WTC11 (cell line): ENCODE measurements around the gene HNRNPUL2. TPM values are rescaled to one million over a fixed set of nuclear protein-coding genes. Genes with fewer than 3 reads are reported as not detected.
A peak's percentile ranks its signal among the peaks of the same experiment; 100 is the strongest.
"Not testable (repeated sequence)": the region's sequence is repeated elsewhere in the genome, so short reads cannot be mapped to it uniquely, and the experiment has no call there.

Source experiments
- ATAC-seq: fragments of 200-7000 bp; cut with Tn5 transposase; 2 replicates; pipeline ENCODE4 v1.10.0; 2021; ENCODE audit warnings: mild to moderate bottlenecking, moderate library complexity
- CTCF ChIA-PET: fragments of 300-600 bp; sonication (Branson Sonifier 250); formaldehyde crosslinking; loops from one replicate; lab custom pipeline; 2021; ENCODE audit warnings: antibody characterized with exemption; lab: Charles Lee
- POLR2A ChIA-PET: fragments of 350-600 bp; sonication (Branson Sonifier 250); formaldehyde crosslinking; loops from one replicate; lab custom pipeline; 2021; ENCODE audit warnings: antibody characterized with exemption; lab: Charles Lee
- DNase-seq: peaks from one replicate; pipeline ENCODE4 v3.0.0; 2021; ENCODE audit warnings: low spot score
- H3K27ac Mint-ChIP-seq: 2 replicates; pipeline ENCODE4 v1.8.0; 2021; ENCODE audit warnings: mixed read lengths
- H3K27me3 Mint-ChIP-seq: 2 replicates; pipeline ENCODE4 v1.8.0; 2021; ENCODE audit warnings: low read depth, mild to moderate bottlenecking, moderate library complexity, mixed read lengths
- H3K36me3 Mint-ChIP-seq: 2 replicates; pipeline ENCODE4 v1.8.0; 2021; ENCODE audit warnings: mixed read lengths
- H3K4me1 Mint-ChIP-seq: 2 replicates; pipeline ENCODE4 v1.8.0; 2022; ENCODE audit warnings: mixed read lengths
- H3K4me3 Mint-ChIP-seq: 2 replicates; pipeline ENCODE4 v1.8.0; 2021; ENCODE audit warnings: mild to moderate bottlenecking, moderate library complexity, mixed read lengths
- H3K9me3 Mint-ChIP-seq: 2 replicates; pipeline ENCODE4 v1.8.0; 2021; ENCODE audit warnings: mixed read lengths
- CDX4 ChIP-seq: fragments of 250-450 bp; sonication (Bioruptor Pico); IDR thresholded peaks from 2 replicates; pipeline ENCODE4 v1.9.0; 2021; ENCODE audit warnings: moderate library complexity, mild to moderate bottlenecking, inconsistent platforms, borderline replicate concordance
- CREB1 ChIP-seq: sonication (generic); formaldehyde crosslinking; IDR thresholded peaks from 2 replicates; pipeline ENCODE4 v1.8.0; 2023; ENCODE audit warnings: mild to moderate bottlenecking, missing genetic modification reagents
- E2F4 ChIP-seq: sonication (generic); formaldehyde crosslinking; IDR thresholded peaks from 2 replicates; pipeline ENCODE4 v1.8.1; 2022; ENCODE audit warnings: low read depth, mild to moderate bottlenecking, moderate library complexity, missing genetic modification reagents, borderline replicate concordance
- GABPB1 ChIP-seq: sonication (generic); formaldehyde crosslinking; IDR thresholded peaks from 2 replicates; pipeline ENCODE4 v1.8.1; 2023; ENCODE audit warnings: mild to moderate bottlenecking, missing genetic modification reagents
- HMGA2 ChIP-seq: fragments of 250-450 bp; sonication (Bioruptor Pico); IDR thresholded peaks from 2 replicates; pipeline ENCODE4 v1.4.0; 2021; ENCODE audit warnings: mild to moderate bottlenecking, moderate library complexity
- IRF2 ChIP-seq: sonication (generic); formaldehyde crosslinking; IDR thresholded peaks from 2 replicates; pipeline ENCODE4 v1.8.0; 2022; ENCODE audit warnings: low read depth, missing genetic modification reagents, borderline replicate concordance
- MXD4 ChIP-seq: fragments of 250-450 bp; sonication (Bioruptor Pico); IDR thresholded peaks from 2 replicates; pipeline ENCODE4 v1.8.0; 2021; ENCODE audit warnings: mild to moderate bottlenecking, moderate library complexity, borderline replicate concordance
- MYBL2 ChIP-seq: sonication (generic); formaldehyde crosslinking; IDR thresholded peaks from 2 replicates; pipeline ENCODE4 v1.8.1; 2023; ENCODE audit warnings: mild to moderate bottlenecking, moderate library complexity, missing genetic modification reagents
- NFYB ChIP-seq: sonication (generic); formaldehyde crosslinking; conservative IDR thresholded peaks from 2 replicates; pipeline ENCODE4 v1.8.0; 2022; ENCODE audit warnings: low read depth, missing genetic modification reagents
- NR2C2 ChIP-seq: sonication (generic); formaldehyde crosslinking; IDR thresholded peaks from 2 replicates; pipeline ENCODE4 v1.8.0; 2022; ENCODE audit warnings: mild to moderate bottlenecking, missing genetic modification reagents
- TEAD4 ChIP-seq: sonication (generic); formaldehyde crosslinking; IDR thresholded peaks from 2 replicates; pipeline ENCODE4 v1.8.0; 2022; ENCODE audit warnings: mild to moderate bottlenecking, missing genetic modification reagents
- ZBTB43 ChIP-seq: sonication (generic); formaldehyde crosslinking; IDR thresholded peaks from 2 replicates; pipeline ENCODE4 v1.8.1; 2023; ENCODE audit warnings: mild to moderate bottlenecking, missing genetic modification reagents
- ZNF423 ChIP-seq: fragments of 250-450 bp; sonication (Bioruptor Pico); IDR thresholded peaks from 2 replicates; pipeline ENCODE4 v2.1.2; 2022; ENCODE audit warnings: mild to moderate bottlenecking, moderate library complexity
- ZSCAN18 ChIP-seq: fragments of 250-450 bp; sonication (Bioruptor Pico); IDR thresholded peaks from 2 replicates; pipeline ENCODE4 v2.1.2; 2022; ENCODE audit warnings: mild to moderate bottlenecking, moderate library complexity
- total RNA-seq: library from RNA; stranded (reverse); gene quantifications from 3 replicates; pipeline ENCODE4 v1.2.3, GENCODE V29; 2021
- TF ChIP-seq, protein P1 (sequence below): sonication (generic); formaldehyde crosslinking; IDR thresholded peaks from 2 replicates; pipeline ENCODE4 v1.8.0; 2022; ENCODE audit warnings: missing genetic modification reagents
- TF ChIP-seq, protein P2 (sequence below): sonication (generic); formaldehyde crosslinking; IDR thresholded peaks from 2 replicates; pipeline ENCODE4 v1.8.0; 2022; ENCODE audit warnings: mild to moderate bottlenecking, missing genetic modification reagents

HNRNPUL2 gene
- total RNA-seq, 1 experiment from 2014 or later = 42.1 TPM

GRCh38 chr11:62677156-62677555, 50.1 kb downstream of the HNRNPUL2 start:
- CTCF ChIA-PET = interaction anchor here (0.9 to 1.7 kb wide), 9 partner anchors 12 to 252 kb away, joined by 3 to 10 read pairs (median 5); partner anchors contain the start of genes BSCL2, C11orf98, CSKMT and GNG3
- ATAC-seq = no peak

DNA sequence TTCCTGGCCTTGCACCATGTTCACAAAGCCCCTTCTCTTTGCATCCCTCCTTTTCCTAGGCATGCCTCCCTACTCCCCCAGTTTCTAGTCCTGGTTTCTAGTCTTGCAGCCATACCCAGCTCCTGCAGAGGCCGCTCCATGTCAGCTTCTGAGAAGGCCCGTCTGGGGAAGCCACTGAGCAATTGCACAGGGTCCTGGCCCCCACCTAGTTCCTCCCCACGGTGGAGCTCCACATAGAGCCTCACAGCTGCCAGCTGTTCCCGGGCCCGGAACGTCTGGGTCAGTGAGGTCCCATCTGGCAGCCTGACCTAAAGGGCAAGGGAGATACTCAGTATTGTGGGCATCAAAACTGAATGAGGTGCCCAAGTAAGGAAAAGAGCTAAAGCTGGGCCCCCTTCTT, 50.6 kb downstream of the HNRNPUL2 start:
- H3K27me3 Mint-ChIP-seq = no peaks in the 10 kb centered on the region
- DNase-seq (peak; percentile 31), ATAC-seq (no peak)
- H3K36me3 Mint-ChIP-seq = peaks cover 38% of the 10 kb centered on the region
- peak overlapping the region; percentile 87 for H3K4me3 Mint-ChIP-seq
- peak overlapping the region; percentile 48; the same call in 1 of the 2 replicates for H3K27ac Mint-ChIP-seq
- POLR2A ChIA-PET = interaction anchor here (0.5 to 1.8 kb wide), 4 partner anchors 9 to 55 kb away, joined by 3 to 8 read pairs (median 4); partner anchors contain the start of genes B3GAT3, C11orf98 and CSKMT
- TF ChIP-seq IRF2 (CRISPR knock-in tag) (no peak), MYBL2 (CRISPR knock-in tag) (no peak), GABPB1 (CRISPR knock-in tag) (no peak), CREB1 (no peak), NFYB (CRISPR knock-in tag) (no peak), ZSCAN18 (CRISPR knock-in tag) (no peak), MXD4 (CRISPR knock-in tag) (no peak), NR2C2 (CRISPR knock-in tag) (no peak), HMGA2 (no peak), E2F4 (CRISPR knock-in tag) (no peak), ZBTB43 (no peak), TEAD4 (CRISPR knock-in tag) (no peak), ZNF423 (CRISPR knock-in tag) (no peak)
- TF ChIP-seq, protein P1, sequence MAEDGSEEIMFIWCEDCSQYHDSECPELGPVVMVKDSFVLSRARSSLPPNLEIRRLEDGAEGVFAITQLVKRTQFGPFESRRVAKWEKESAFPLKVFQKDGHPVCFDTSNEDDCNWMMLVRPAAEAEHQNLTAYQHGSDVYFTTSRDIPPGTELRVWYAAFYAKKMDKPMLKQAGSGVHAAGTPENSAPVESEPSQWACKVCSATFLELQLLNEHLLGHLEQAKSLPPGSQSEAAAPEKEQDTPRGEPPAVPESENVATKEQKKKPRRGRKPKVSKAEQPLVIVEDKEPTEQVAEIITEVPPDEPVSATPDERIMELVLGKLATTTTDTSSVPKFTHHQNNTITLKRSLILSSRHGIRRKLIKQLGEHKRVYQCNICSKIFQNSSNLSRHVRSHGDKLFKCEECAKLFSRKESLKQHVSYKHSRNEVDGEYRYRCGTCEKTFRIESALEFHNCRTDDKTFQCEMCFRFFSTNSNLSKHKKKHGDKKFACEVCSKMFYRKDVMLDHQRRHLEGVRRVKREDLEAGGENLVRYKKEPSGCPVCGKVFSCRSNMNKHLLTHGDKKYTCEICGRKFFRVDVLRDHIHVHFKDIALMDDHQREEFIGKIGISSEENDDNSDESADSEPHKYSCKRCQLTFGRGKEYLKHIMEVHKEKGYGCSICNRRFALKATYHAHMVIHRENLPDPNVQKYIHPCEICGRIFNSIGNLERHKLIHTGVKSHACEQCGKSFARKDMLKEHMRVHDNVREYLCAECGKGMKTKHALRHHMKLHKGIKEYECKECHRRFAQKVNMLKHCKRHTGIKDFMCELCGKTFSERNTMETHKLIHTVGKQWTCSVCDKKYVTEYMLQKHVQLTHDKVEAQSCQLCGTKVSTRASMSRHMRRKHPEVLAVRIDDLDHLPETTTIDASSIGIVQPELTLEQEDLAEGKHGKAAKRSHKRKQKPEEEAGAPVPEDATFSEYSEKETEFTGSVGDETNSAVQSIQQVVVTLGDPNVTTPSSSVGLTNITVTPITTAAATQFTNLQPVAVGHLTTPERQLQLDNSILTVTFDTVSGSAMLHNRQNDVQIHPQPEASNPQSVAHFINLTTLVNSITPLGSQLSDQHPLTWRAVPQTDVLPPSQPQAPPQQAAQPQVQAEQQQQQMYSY (CRISPR knock-in tag) = no peak
- TF ChIP-seq, protein P2, sequence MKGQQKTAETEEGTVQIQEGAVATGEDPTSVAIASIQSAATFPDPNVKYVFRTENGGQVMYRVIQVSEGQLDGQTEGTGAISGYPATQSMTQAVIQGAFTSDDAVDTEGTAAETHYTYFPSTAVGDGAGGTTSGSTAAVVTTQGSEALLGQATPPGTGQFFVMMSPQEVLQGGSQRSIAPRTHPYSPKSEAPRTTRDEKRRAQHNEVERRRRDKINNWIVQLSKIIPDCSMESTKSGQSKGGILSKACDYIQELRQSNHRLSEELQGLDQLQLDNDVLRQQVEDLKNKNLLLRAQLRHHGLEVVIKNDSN (CRISPR knock-in tag) = no peak
- H3K4me1 Mint-ChIP-seq = peaks cover 29% of the 10 kb centered on the region
- no peaks in the 10 kb centered on the region for H3K9me3 Mint-ChIP-seq
- CTCF ChIA-PET = interaction anchor here (0.9 to 1.7 kb wide), 9 partner anchors 12 to 252 kb away, joined by 3 to 10 read pairs (median 5); partner anchors contain the start of genes BSCL2, C11orf98, CSKMT and GNG3

More at GRCh38 chr11:62677156-62677555, 50.1 kb downstream of the HNRNPUL2 start:
- no peak for TF ChIP-seq CDX4 (CRISPR knock-in tag)
- Mint-ChIP-seq H3K9me3 (no peaks in the 10 kb centered on the region), H3K36me3 (peaks cover 37% of the 10 kb centered on the region), H3K4me3 (peak overlapping the region; percentile 87), H3K27ac (peak overlapping the region; percentile 48; the same call in 1 of the 2 replicates), H3K4me1 (peaks cover 29% of the 10 kb centered on the region), H3K27me3 (no peaks in the 10 kb centered on the region)
- no peak for DNase-seq
- POLR2A ChIA-PET = interaction anchor here (1.0 to 1.8 kb wide), 2 partner anchors 12 to 56 kb away, joined by 3 to 8 read pairs; partner anchors contain the start of genes B3GAT3, C11orf98 and CSKMT

DNA sequence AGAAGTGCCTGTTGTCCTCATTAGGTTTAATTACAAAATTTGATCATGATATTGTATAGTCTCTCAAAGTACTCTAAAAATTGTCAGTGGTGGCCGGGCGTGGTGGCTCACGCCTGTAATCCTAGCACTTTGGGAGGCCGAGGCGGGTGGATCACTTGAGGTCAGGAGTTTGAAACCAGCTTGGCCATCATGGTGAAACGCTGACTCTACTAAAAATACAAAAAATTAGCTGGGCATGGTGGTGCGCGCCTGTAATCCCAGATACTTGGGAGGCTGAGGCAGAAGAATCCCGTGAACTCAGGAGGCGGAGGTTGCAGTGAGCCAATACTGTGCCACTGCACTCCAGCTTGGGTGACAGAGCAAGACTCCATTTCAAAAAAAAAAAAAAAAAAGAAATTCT, 51.8 kb downstream of the HNRNPUL2 start:
- ChIA-PET POLR2A (interaction anchor here (1.3 to 3.5 kb wide), 2 partner anchors 8 to 10 kb away, joined by 4 to 10 read pairs; partner anchors contain the start of genes C11orf98 and CSKMT), CTCF (interaction anchor here (0.6 to 1.0 kb wide), 2 partner anchors 22 to 94 kb away, joined by 3 to 5 read pairs; partner anchors contain the start of gene INTS5)
- ATAC-seq, DNase-seq, H3K27ac Mint-ChIP-seq, H3K27me3 Mint-ChIP-seq, H3K9me3 Mint-ChIP-seq, H3K4me3 Mint-ChIP-seq: not testable (repeated sequence)
- H3K4me1 Mint-ChIP-seq = peaks cover 26% of the 10 kb centered on the region
- H3K36me3 Mint-ChIP-seq = peaks cover 38% of the 10 kb centered on the region
